Endometrial microvascular endothelial cells (primary cell): ENCODE measurements around the gene GEMIN4. TPM values are rescaled to one million over a fixed set of nuclear protein-coding genes. Genes with fewer than 3 reads are reported as not detected.
"Not testable (repeated sequence)": the region's sequence is repeated elsewhere in the genome, so short reads cannot be mapped to it uniquely, and the experiment has no call there.

ENCODE experiments used
- in situ Hi-C: cut with HindIII; loops from 2 replicates; pipeline ENCODE4 v1.10.0; 2017; ENCODE audit warnings: low sequenced_read_pairs, low pct_unique_long_range_greater_than_20kb; ENCODE audit errors: inconsistent ontology term
- total RNA-seq: library from RNA; depleted of rRNA; stranded (reverse); fragments of >200 nt; gene quantifications from one replicate; pipeline ENCODE4 v1.2.3, GENCODE V29; 2015; ENCODE audit errors: inconsistent ontology term

Gene GEMIN4
- total RNA-seq, 1 donor from 2014 or later: 27.6 TPM

DNA sequence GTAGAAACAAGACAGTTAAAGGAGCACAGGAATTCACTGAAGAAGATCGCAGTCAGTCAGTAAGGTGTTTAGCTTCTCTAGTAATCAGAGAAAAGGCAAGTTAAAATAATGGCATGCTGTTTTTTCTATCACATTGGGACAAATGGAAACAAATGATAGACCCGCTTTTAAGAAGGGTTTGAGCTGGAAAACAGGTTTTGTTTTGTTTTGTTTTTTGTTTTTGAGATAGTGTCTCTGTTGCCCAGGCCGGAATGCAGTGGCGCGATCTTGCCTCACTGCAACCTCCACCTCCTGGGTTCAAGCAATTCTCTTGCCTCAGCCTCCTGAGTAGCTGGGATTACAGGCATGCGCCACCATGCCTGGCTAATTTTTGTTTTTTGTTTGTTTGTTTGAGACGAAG lies 33.8 kb upstream of the GEMIN4 start:
- in situ Hi-C loops: loop anchor here (25.0 kb wide), 1 partner anchor 176 kb away; no protein-coding TSS in a partner anchor

DNA sequence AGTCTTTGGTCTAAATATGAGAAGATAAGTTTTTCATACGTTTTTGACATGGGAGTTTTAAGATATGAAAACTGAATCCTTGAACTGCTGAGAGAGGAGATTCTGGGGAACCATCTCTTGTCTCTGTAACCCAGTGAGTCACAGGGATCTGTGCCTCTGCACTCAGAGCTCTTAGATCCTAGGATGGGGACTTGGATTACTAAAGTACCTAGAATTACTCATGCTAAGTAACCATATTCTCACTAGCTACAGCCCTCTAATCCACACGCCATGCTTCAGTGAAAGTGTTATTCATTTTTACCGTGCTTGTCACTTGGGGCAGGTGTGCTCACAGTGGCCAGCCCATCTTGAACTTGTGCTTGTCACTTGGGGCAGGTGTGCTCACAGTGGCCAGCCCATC lies 32.1 kb upstream of the GEMIN4 start:
- in situ Hi-C loops: loop anchor here (25.0 kb wide), 1 partner anchor 178 kb away; no protein-coding TSS in a partner anchor

- in situ Hi-C loops: loop anchor here (25.0 kb wide), 1 partner anchor 180 kb away; no protein-coding TSS in a partner anchor
Measured at GRCh38 chr17:781805-782731, 30.0 kb upstream of the GEMIN4 start, which contains the start of the genes GLOD4 and MRM3. GLOD4 (minus strand) TSS chr17:782280; CDS start chr17:782255, 25 bp downstream. MRM3 (plus strand) TSS chr17:782353; CDS start chr17:782379, 26 bp downstream.

DNA sequence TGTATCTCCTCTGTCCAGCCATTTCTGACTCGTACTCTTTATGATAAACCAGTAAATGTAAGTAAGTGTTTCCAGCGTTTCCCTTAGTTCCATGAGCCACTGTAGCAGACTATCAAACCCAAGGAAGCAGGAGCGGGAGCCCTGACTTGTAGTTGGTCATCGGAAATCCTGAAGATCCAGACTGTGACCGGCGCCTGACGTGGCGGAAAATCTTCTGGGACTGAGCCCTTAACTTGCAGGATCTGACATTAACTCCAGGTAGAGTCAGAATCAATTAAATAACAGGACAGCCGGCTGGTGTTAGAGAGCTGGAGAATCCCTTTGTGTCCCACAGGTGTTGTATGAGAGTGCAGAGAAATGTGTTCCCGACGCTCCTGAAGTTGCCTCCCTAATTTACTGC lies 26.0 kb upstream of the GEMIN4 start:
- in situ Hi-C loops: loop anchor here (25.0 kb wide), 1 partner anchor 184 kb away; no protein-coding TSS in a partner anchor

DNA sequence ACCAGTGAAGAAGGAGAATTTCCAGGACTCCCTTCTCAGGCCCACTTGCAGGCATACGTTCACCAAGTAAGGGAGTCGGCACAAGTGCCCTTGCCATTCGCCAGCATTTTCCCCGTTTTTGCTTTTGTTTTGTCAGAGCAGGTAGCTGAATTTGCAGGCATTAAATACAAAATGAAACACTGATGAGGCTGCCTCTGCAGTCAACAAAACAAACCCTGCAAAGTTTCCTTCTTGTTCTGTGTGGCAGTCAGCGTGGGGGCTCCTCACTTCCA lies 22.2 kb upstream of the GEMIN4 start:
- in situ Hi-C loops: no loop called here

DNA sequence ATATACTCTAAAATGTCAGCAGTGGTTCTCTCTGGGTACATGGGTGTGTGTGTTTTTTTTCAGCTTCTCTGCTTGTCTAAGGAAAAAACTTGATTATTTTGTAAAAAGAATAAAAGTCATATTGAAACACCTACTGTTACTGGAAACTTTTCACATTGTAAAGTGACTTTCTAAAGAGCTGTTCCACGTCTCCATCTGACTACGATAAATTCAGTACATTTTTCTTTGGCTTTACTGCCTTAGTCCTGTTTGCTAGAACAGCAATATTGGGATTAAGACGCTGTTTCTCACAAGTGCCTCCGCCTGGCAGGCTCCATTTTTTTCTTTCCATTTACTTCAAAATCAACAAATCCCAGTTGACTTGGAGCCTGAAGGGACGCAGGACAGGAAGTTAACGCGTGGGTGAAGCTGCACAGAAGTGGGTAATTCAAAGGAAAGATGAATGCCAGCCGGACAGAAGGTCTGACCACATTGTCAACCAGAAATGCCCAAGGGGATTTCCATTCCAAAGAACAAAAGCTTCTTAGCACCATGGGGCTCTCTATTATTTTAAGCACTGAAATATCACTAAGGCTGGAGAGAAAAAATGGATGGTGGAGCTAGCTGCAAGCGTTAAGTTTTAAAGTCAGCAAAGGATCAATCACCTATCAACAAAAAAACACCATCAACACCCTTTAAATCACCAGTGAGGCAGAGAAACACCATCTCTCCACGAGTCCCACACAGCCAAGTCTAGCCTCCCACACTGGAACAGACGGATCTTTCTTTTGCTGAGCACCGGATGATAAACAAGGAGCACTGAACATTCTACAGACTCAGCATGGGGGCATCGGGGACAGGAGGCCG lies 21.6 kb upstream of the GEMIN4 start:
- in situ Hi-C loops: no loop called here

DNA sequence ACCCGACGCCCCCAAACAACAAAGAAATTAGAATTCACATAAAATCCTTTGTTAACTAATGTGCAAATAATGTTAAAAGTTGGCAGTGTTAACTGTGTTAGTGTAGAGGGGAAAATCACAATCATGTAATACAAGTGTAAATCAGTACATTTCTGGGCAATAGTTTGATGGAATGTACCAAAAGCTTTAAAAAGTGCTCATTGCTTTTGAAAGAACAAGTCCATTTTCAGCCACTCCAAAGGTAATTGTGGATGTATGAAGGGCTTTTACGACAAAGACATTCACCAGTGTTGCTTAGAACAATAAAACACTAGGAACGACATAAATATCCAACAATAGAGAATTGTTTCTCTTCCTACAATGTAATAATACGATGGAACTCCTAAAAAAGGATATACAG lies 21.0 kb upstream of the GEMIN4 start:
- in situ Hi-C loops: no loop called here

- in situ Hi-C loops: no loop called here
Measured at GRCh38 chr17:767076-767475, 15.0 kb upstream of the GEMIN4 start.

DNA sequence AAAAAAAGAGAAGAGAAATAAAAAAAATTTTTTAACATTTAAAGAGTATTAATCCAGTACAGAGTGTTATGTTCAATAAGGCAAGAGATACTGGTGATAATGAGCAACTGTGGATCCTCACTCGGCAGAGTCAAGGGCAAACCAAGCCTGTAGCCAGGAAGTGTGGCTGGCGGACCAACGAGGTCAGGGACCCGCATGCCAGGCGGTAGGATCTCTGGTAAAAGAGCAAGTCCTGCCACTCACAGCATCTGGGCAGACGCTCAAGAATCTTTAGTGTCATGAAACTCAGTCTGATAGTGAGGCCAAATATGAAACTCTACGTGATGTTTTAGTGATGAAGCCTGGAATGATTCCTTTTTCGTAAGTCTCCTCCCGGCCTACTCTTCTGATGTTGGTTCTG lies 8.3 kb upstream of the GEMIN4 start:
- in situ Hi-C loops: no loop called here

DNA sequence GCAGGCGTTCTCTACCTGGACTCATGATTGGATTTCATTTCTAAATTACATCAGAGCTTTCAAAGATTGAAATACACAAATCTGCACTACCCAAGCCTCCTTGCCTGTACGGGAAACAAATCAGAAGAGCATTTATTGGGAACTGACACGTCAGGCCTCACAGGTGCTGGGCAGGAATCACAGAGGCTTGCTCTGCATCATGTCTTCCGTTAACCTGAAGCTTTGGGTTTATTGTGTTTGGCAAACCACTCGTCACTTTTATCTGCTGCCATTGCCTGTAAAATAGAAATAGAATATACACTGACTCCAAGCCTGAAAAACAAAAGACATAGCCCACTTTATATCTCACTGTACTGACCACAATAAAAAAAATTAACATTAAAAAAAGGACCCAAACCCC lies 7.9 kb upstream of the GEMIN4 start:
- in situ Hi-C loops: no loop called here

DNA sequence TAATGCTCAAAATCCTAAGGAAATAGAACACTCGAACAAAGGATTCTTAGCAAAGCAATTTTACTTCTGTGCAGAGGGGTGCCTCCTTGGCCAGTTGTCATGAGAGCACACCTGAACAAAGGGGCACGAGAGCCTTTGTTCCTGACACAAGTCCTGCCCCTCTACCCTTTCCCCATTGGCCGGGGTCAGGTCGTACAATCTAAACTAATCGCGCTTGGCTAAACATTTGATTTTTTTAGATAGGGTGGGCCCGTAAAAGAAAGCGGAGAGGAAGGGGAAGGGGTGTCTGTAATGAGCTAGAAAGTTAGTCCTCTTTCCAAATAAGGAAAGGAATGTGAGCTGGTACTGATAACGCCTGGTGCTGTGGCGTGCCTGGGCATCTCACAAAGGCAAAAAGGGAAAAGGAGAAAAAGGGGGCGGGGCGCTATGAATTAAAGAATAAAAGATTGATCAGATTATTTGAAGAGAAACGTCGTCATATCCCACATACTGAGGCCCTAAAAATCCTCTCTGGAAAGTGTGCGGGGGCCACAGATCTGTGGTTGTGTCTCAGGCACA lies 4.0 kb upstream of the GEMIN4 start:
- in situ Hi-C loops: not testable (repeated sequence)

DNA sequence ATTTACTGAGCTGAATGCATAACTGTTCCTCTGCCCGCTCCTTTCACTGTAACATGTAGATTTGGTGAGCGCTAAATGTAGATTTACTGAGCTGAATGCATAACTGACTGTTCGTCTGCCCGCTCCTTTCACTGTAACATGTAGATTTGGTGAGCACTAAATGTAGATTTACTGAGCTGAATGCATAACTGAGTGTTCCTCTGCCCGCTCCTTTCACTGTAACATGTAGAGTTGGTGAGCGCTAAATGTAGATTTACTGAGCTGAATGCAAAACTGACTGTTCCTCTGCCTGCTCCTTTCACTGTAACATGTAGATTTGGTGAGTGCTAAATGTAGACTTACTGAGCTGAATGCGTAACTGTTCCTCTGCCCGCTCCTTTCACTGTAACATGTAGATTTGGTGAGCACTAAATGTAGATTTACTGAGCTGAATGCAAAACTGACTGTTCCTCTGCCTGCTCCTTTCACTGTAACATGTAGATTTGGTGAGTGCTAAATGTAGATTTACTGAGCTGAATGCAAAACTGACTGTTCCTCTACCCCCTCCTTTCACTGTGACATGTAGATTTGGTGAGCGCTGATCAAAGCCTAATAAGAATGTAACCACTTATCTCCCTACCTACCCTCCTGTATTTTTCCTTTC lies 3.4 kb upstream of the GEMIN4 start:
- in situ Hi-C loops: not testable (repeated sequence)

DNA sequence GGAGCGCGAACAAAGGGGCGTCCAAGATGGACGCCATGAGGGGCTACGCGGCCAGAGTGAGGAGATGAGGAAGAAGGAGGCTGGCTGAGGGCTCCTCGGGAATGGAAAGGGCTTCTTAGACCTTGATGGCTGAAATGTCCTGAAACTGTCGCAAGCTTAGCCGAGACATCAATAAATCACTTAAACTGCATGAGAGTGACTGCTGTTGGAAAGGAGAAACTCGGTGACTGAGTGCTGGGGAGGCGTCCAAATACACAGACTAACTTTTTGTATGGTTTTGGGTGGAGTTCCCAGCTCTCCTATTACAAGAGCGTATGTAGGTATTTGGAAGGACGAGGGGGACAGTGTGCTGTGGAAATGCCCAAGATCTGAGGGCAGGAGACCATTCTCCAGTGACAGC lies 1.4 kb upstream of the GEMIN4 start:
- in situ Hi-C loops: no loop called here

DNA sequence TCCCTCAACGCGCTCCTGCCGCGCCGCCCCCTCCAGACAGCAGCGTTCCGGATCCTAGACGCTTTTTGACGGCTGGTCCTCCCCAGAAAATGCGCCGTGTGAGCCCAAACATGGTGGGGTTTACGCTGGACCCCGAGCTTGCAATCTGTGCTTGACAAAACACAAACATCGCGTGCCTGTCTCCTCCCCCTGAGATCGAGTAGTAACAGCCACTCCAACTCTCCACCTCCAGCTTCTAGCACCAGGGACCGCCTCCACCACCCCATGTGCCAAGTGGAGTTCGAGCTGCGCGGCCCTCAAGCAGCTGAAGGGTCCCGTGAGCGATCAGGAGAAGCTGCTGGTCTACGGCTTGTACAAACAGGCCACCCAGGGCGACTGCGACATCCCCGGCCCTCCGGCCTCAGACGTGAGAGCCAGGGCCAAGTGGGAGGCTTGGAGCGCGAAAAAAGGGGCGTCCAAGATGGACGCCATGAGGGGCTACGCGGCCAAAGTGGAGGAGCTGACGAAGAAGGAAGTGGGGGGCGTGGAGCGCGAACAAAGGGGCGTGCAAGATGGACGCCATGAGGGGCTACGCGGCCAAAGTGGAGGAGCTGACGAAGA lies 656 bp upstream of the GEMIN4 start:
- in situ Hi-C loops: no loop called here

DNA sequence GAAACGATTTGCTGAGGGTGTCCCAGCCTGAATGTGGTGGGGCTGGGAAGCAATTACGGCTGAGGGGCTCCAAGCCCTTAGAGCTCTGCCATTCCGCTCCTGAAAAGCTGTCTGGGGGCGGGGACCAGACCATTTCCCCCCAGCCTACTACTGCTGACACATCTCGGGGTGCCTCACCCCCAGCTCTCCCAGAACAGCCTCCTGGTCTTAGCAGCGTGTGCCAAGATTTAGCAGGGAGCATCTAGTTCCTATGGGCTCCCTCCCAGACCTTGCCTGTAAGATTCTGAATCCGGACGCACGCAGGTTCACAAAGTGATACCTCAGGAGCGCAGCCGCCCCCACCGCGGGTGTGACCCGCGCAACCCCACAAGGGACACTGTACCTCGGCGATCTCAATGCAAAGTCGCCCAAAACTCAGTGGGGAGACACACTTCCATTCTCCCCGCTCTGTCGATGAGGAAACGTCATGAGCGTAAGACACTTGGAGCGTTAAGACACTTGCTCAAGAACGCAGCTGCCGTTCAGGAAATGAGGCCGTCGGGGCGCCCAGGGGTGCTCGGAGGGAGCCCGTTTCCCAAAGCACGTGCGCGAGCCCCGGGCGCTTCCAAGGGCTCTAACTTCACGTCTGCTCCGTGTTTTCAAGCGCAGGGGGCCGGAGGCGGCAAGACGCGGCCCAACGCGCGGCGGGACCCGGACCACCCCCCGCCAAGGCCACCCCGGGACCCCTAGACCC lies 629 bp downstream of the GEMIN4 start:
- in situ Hi-C loops: no loop called here

- in situ Hi-C loops: no loop called here
Measured at GRCh38 chr17:750431-751037, 1.5 kb downstream of the GEMIN4 start.

DNA sequence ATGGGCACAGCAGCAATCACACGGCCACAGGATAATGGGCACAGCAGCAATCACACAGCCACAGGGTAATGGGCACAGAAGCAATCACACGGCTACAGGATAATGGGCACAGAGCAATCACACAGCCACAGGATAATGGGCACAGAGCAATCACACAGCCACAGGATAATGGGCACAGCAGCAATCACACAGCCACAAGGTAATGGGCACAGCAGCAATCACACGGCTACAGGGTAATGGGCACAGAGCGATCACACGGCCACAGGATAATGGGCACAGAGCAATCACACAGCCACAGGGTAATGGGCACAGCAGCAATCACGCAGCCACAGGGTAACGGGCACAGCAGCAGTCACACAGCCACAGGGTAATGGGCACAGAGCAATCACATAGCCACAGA lies 2.7 kb downstream of the GEMIN4 start:
- in situ Hi-C loops: not testable (repeated sequence)

DNA sequence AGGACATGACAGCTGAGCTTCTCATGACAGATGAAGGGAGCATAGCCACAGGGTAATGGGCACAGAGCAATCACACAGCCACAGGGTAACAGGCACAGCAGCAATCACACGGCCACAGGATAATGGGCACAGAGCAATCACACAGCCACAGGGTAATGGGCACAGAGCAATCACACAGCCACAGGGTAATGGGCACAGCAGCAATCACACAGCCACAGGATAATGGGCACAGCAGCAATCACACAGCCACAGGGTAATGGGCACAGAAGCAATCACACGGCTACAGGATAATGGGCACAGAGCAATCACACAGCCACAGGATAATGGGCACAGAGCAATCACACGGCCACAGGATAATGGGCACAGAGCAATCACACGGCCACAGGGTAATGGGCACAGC lies 3.5 kb downstream of the GEMIN4 start:
- in situ Hi-C loops: not testable (repeated sequence)
